LNCAP (cell line): ENCODE measurements around the gene HNRNPU.

Experiments
- TF ChIP-seq, protein P1 (sequence below): fragments of 450-650 bp; IDR thresholded peaks from 2 replicates; pipeline ENCODE4 v1.5.1; 2017; ENCODE audit warnings: mild to moderate bottlenecking

Gene HNRNPU

DNA sequence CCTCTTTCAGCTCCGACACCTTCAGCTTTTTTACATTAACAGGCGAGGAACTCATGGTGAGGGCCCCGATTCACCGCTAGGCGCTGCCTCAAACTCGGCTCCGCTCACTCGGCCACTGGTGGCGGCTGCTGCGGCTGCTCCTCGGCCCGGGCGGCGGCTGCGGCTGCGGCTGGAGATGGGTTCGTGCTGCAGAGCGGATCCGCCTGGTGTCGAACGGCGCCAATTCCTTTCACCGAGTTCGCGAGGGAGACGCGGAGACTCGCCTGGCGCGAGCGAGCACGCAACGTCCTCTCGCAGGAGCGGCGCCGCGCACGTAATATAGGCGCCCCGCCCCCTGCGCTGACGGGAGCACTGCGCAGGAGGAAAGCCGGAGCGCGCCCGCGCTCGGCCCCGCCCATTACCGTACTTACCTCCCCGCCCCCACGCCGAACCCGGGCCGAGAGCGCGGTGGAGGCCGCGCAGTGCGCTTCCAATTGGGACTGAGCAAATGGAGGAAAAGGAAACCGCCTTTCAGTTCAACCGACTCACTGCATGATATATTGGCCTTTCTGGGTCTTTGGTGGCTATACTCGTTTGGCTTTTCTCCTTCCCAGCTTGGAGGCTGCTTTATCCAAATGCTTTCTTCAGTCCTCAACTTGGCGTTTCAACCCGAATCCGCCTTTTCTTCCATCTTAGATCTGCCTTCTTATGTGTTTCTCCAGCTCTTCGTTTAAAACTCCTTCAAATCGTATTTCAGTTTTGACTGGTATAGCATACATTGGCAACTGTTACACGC, at the start of gene HNRNPU:
HNRNPU (minus strand) TSS at position 291 of the 775 bp plus-strand sequence; CDS start at position 55, 236 bp downstream.
- TF ChIP-seq, protein P1, sequence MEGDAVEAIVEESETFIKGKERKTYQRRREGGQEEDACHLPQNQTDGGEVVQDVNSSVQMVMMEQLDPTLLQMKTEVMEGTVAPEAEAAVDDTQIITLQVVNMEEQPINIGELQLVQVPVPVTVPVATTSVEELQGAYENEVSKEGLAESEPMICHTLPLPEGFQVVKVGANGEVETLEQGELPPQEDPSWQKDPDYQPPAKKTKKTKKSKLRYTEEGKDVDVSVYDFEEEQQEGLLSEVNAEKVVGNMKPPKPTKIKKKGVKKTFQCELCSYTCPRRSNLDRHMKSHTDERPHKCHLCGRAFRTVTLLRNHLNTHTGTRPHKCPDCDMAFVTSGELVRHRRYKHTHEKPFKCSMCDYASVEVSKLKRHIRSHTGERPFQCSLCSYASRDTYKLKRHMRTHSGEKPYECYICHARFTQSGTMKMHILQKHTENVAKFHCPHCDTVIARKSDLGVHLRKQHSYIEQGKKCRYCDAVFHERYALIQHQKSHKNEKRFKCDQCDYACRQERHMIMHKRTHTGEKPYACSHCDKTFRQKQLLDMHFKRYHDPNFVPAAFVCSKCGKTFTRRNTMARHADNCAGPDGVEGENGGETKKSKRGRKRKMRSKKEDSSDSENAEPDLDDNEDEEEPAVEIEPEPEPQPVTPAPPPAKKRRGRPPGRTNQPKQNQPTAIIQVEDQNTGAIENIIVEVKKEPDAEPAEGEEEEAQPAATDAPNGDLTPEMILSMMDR = peak; percentile 17; the same call in 1 of the 2 replicates

DNA sequence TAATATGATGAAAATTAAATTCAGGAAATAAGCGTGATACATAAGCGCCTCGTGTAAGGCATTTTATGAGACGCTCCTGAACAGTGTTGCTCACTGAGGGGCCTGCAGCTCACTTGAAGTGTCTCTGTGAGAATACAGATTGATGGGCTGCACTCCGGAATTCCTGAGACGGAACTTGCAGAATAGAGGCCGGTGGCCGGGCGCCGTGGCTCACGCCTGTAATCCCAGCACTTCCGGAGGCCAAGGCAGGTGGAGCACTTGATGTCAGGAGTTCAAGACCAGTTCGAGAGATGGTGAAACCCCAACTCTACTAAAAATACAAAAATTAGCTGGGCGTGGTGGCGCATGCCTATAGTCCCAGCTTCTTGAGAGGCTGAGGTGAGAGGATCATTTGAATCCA, 49.5 kb upstream of the HNRNPU start:
- TF ChIP-seq, protein P1 = no peak

DNA sequence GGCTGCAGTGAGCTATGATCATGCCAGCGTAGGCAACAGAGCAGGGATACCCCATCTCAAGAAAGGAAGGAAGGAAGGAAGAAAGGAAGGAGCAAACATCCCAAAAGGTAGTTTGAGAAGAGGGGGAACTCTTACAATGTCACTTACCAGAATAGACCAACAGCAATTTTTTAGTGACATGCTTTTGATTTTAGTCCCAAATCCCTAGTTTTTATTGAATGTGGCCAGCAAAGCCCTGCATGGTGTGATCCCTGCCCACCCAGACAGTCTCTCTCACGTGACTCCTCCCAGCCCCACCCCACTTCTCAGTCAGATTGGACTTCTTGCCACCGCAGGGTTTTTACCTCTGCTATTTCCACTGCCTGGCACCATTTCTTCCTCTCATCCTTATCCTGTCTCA, 39.8 kb upstream of the HNRNPU start:
- TF ChIP-seq, protein P1 = no peak

DNA sequence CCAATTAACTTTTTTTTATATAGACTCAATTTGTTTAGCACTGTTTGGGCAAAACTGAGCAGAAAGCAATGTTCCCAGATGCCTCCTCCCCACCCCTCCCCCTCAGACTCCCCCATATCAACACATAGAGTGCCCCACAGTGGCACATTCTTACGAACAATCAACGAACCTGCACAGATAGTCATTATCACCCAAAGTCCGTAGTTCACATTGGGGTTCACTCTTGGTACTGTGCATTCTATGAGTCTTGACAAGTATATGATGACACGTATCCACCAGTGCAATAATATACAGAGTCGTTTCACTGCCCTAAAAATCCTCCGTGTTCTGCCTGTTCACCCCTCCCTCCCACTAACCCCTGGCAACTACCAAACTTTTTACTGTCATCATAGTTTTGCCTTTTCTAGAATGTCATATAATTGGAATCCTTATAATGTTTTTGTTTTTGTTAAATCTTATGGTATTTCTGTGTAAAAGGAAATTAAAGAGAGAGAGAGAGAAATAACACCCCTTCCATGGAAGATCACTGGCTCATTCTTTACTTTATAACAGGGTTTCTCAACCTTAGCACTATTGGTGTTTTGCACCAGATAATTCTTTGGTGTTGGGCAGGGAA, 37.2 kb upstream of the HNRNPU start:
- TF ChIP-seq, protein P1 = no peak

DNA sequence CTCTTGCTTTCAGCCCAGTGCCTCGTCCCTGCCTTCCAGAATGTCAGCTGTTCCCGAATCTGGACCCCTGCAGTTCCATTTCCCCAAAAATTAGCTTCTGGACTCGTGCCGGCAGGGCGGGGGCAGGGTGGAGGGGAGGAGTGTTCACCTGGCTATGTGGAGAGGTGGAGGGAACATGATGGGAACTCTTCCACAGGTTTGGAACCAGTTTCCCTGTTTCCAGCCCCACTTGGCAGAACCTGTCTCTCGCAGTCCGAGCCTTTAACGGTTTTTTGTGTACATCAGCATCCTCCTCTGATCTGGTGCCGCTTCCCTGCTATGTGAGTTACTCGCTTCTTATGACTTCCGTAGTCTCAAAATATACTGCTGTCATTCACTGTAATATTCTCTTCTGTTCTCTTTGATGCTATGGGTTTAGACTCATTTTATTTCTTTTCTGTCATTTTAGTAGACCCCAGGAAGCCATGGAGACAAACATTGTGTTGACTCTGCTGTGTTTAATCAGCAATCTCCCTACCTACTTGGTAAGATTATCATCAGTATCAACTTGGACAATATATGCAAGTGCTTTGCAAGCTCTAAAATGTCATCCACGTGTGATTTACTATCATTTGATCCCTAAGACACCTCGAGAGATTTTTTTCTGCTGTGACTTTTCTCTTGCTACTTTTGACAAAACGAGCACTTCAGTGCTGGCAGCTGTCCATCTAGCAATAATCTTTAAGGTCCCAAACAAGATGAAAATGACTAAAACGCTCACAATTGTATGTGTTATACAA, 33.3 kb upstream of the HNRNPU start:
- TF ChIP-seq, protein P1 = no peak

DNA sequence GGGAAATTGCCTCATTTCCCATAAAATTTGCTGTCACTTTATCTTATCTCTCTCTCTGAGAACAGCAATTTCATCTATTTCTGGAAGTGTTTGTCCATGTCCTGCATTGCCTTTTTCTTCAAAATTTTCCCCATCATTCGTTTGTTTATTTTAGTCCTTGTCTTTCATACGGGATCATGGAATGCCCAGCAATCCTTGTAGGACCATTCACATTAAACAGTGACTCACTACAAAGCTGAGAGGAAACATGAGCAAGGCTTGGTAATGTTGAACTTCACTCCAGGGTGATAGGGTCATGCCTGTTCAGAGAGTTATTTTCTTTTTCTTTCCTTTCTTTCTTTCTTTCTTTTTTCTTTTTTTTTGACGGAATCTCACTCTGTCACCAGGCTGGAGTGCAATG, 32.2 kb upstream of the HNRNPU start:
- TF ChIP-seq, protein P1 = no peak

DNA sequence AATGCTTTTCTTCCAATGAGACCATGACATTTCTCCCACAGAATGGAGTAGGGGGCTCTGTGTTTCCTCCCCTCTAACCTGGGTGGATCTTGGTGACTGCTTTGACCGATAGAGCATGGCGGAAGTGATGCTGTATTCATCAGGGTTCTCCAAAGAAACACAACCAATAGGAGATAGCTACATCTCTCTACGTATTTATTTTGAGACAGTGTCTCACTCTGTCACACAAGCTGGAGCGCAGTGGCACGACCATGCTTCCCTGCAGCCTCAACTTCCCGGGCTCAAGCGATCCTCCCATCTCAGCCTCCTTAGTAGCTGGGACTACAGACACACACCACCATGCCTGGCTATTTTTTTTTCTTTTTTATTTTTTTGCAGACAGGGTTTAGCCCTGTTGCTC, 29.5 kb upstream of the HNRNPU start:
- TF ChIP-seq, protein P1 = no peak
